ENCODE results near the gene FAM110D. TPM values are rescaled to one million over a fixed set of nuclear protein-coding genes. Genes with fewer than 3 reads are reported as not detected.

FAM110D gene
- total RNA-seq, 1 experiment from 2014 or later, result 0.05 TPM

GRCh38 chr1:26212726-26213125 is 53.8 kb downstream of the FAM110D start:
- ChIA-PET POLR2A (no interaction called here), CTCF (no interaction called here)
- Histone ChIP-seq H3K36me3 (ENCODE audit: control insufficient read depth, insufficient read depth, low read length) (no peaks in the 10 kb centered on the region), H3K27me3 (ENCODE audit: control insufficient read depth, insufficient read depth, low read length) (no peaks in the 10 kb centered on the region), H3K4me1 (ENCODE audit: control insufficient read depth, insufficient read depth, low read length) (no peaks in the 10 kb centered on the region), H3K4me3 (ENCODE audit: low read depth in 2 of 2, low read length in 2 of 2) (no peak overlapping the region), H3K9me3 (ENCODE audit: control insufficient read depth, insufficient read depth, low read depth, low read length) (no peaks in the 10 kb centered on the region), H3K27ac (ENCODE audit: low read length) (no peak overlapping the region)
- TF ChIP-seq CTCF (IDR thresholded peaks at IDR 0.05) (no peak), REST (IDR thresholded peaks at IDR 0.05; ENCODE audit: insufficient read depth in 1 of 2, low read depth in 2 of 2, low read length in 1 of 2) (no peak), TCF7L2 (IDR thresholded peaks at IDR 0.05; ENCODE audit: low read depth, low read length) (no peak), SIN3A (IDR thresholded peaks at IDR 0.05; ENCODE audit: borderline replicate concordance, insufficient read depth, low read depth, low read length) (no peak), POLR2AphosphoS5 (IDR thresholded peaks at IDR 0.05; ENCODE audit: low read depth, low read length) (no peak)
- ATAC-seq (no peak), DNase-seq (ENCODE audit: low read depth, low spot score) (no peak)
- no TSS peak for BruUV-seq (replicated peaks)
- in situ Hi-C loops (cut with HindIII; ENCODE audit: low pct_unique_long_range_greater_than_20kb, low sequenced_read_pairs), result no loop called here
- intact Hi-C loops (cut with micrococcal nuclease; ENCODE audit: unreplicated experiment), result no loop called here

- TF ChIP-seq POLR2AphosphoS5 (IDR thresholded peaks at IDR 0.05; ENCODE audit: low read depth, low read length) (no peak), CTCF (IDR thresholded peaks at IDR 0.05) (no peak), TCF7L2 (IDR thresholded peaks at IDR 0.05; ENCODE audit: low read depth, low read length) (no peak), SIN3A (IDR thresholded peaks at IDR 0.05; ENCODE audit: borderline replicate concordance, insufficient read depth, low read depth, low read length) (no peak), REST (IDR thresholded peaks at IDR 0.05; ENCODE audit: insufficient read depth in 1 of 2, low read depth in 2 of 2, low read length in 1 of 2) (no peak)
- ChIA-PET CTCF (no interaction called here), POLR2A (interaction anchor here (0.6 kb wide), 1 partner anchor 175 kb away, joined by 8 read pairs; no protein-coding TSS in a partner anchor)
- H3K9me3 ChIP-seq (ENCODE audit: control insufficient read depth, insufficient read depth, low read depth, low read length), result no peaks in the 10 kb centered on the region
- H3K27me3 ChIP-seq (ENCODE audit: control insufficient read depth, insufficient read depth, low read length), result no peaks in the 10 kb centered on the region
- no peak overlapping the region for H3K4me3 ChIP-seq (ENCODE audit: low read depth in 2 of 2, low read length in 2 of 2)
- intact Hi-C loops (cut with micrococcal nuclease; ENCODE audit: unreplicated experiment), result no loop called here
- in situ Hi-C loops (cut with HindIII; ENCODE audit: low pct_unique_long_range_greater_than_20kb, low sequenced_read_pairs), result no loop called here
- no peaks in the 10 kb centered on the region for H3K4me1 ChIP-seq (ENCODE audit: control insufficient read depth, insufficient read depth, low read length)
- H3K36me3 ChIP-seq (ENCODE audit: control insufficient read depth, insufficient read depth, low read length), result no peaks in the 10 kb centered on the region
- no TSS peak for BruUV-seq (replicated peaks)
- H3K27ac ChIP-seq (ENCODE audit: low read length), result no peak overlapping the region
- ATAC-seq, result no peak
- no peak for DNase-seq (ENCODE audit: low read depth, low spot score)
These were observed 54.5 kb downstream of the FAM110D start for GRCh38 chr1:26213335-26213905.

All from Panc1 (cell line).